Left ventricle myocardium inferior (tissue), 1 donor: ENCODE measurements around the gene WDR13. TPM values are rescaled to one million over a fixed set of nuclear protein-coding genes. Genes with fewer than 3 reads are reported as not detected.
A peak's percentile ranks its signal among the peaks of the same experiment; 100 is the strongest.

Experiments used
- DNase-seq: peaks from one replicate; pipeline ENCODE4 v3.0.0-alpha.2; 2020
- H3K27ac ChIP-seq: fragments of 200-600 bp; replicated peaks from 2 replicates; pipeline ENCODE4 v1.8.0; 2021
- H3K27me3 ChIP-seq: fragments of 200-600 bp; 2 replicates; pipeline ENCODE4 v1.8.0; 2021; ENCODE audit warnings: low read depth
- H3K36me3 ChIP-seq: fragments of 200-600 bp; 2 replicates; pipeline ENCODE4 v1.8.0; 2021
- H3K4me1 ChIP-seq: fragments of 200-600 bp; 2 replicates; pipeline ENCODE4 v1.8.0; 2021
- H3K4me3 ChIP-seq: fragments of 200-600 bp; 2 replicates; pipeline ENCODE4 v1.8.0; 2021; ENCODE audit warnings: mild to moderate bottlenecking, moderate library complexity
- H3K9me3 ChIP-seq: fragments of 200-600 bp; replicated peaks from 2 replicates; pipeline ENCODE4 v1.8.0; 2021
- intact Hi-C: fragments of 100-400 bp; cut with micrococcal nuclease; formaldehyde crosslinking; loops from one replicate; pipeline ENCODE4 v1.11.0; 2022
- total RNA-seq: library from RNA; stranded (reverse); fragmentation: NEBNext Ultra II Directional; extraction: Animal tissue kit (Norgen Biotek cat#: 25700); gene quantifications from one replicate; pipeline ENCODE4 v1.2.1, GENCODE V29; 2021
- TF ChIP-seq, protein P1 (sequence below): fragments of 200-600 bp; IDR thresholded peaks from 2 replicates; pipeline ENCODE4 v1.8.0; 2021; ENCODE audit warnings: antibody characterized with exemption, mild to moderate bottlenecking, borderline replicate concordance
- donor health status: DM: no; HTN: yes; CAD: no; lungs with severe emphysema.

The WDR13 gene
- total RNA-seq, 1 donor from 2014 or later: 137 TPM

DNA sequence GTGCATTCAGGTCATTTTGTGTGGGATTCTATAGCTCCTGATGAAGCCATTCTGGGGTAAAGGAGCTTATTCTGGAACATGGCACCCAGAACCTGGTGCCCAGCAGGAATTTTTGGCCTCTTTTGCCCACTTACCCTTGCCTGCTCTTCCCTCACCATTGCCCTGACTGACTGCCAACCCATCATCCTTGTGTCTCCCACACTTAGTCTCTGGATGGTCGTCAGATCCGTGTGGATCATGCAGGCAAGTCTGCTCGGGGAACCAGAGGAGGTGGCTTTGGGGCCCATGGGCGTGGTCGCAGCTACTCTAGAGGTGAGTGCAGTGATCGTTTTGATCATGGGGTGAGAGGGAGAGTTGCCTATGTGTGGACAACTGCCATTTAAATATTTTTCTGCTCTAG, 21.2 kb upstream of the WDR13 start:
- H3K27me3 ChIP-seq: no peaks in the 10 kb centered on the region
- peak overlapping the region; percentile 99 for H3K27ac ChIP-seq
- H3K9me3 ChIP-seq: no peaks in the 10 kb centered on the region
- TF ChIP-seq, protein P1, sequence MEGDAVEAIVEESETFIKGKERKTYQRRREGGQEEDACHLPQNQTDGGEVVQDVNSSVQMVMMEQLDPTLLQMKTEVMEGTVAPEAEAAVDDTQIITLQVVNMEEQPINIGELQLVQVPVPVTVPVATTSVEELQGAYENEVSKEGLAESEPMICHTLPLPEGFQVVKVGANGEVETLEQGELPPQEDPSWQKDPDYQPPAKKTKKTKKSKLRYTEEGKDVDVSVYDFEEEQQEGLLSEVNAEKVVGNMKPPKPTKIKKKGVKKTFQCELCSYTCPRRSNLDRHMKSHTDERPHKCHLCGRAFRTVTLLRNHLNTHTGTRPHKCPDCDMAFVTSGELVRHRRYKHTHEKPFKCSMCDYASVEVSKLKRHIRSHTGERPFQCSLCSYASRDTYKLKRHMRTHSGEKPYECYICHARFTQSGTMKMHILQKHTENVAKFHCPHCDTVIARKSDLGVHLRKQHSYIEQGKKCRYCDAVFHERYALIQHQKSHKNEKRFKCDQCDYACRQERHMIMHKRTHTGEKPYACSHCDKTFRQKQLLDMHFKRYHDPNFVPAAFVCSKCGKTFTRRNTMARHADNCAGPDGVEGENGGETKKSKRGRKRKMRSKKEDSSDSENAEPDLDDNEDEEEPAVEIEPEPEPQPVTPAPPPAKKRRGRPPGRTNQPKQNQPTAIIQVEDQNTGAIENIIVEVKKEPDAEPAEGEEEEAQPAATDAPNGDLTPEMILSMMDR: no peak
- peaks cover 42% of the 10 kb centered on the region for H3K36me3 ChIP-seq
- peaks cover 26% of the 10 kb centered on the region for H3K4me1 ChIP-seq
- no peak for DNase-seq
- intact Hi-C loops: no loop called here
- H3K4me3 ChIP-seq: peak overlapping the region; percentile 83

DNA sequence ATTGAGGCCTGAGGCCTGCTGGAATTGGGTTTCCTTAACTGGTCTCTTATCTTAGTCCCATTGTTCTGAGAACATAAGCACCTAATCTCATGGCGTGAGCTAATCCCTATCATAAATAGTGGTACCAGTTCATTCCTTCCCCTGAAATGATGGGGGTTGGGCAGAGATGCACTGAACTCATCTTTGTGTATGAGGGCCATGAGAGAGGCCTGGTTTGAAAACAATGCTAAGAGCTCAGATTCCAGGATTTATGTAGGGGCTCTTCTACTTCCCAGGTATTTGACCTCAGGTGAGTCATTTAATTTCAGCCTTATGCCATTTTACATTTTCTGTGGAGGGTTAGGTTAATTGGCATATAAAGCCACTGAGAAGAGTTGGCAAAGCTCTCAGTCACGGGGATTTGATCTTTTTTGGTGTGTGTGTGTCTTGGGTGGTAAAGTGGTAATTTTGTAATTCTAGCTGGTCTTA, 18.6 kb upstream of the WDR13 start:
- intact Hi-C loops: no loop called here
- Histone ChIP-seq H3K27ac (no peak overlapping the region), H3K4me3 (no peak overlapping the region), H3K36me3 (peaks cover 42% of the 10 kb centered on the region), H3K9me3 (no peaks in the 10 kb centered on the region), H3K4me1 (peaks cover 26% of the 10 kb centered on the region), H3K27me3 (no peaks in the 10 kb centered on the region)
- no peak for DNase-seq
- TF ChIP-seq, protein P1: no peak

DNA sequence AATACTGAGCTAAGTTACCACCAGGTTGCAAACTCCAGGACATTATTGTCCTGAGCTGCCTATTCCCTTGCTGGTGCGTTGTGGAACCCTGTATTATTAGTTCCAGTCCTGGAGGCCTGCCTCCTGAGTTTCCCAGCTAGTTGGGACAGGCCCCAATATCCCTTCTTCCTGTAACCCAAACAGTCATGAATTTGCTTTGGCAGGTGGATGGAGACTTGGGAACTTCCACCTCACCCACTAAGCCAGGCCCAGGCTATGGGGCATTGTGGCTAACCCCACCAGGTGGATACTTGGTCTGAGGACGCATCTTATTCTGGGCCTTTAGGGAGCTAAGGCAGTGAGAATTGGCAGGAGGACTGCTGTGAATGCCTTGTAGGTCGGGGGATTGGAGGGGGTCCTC, 18.0 kb upstream of the WDR13 start:
- H3K4me3 ChIP-seq: no peak overlapping the region
- intact Hi-C loops: no loop called here
- peaks cover 26% of the 10 kb centered on the region for H3K4me1 ChIP-seq
- H3K27me3 ChIP-seq: no peaks in the 10 kb centered on the region
- peaks cover 42% of the 10 kb centered on the region for H3K36me3 ChIP-seq
- H3K27ac ChIP-seq: no peak overlapping the region
- no peak for DNase-seq
- no peaks in the 10 kb centered on the region for H3K9me3 ChIP-seq
- TF ChIP-seq, protein P1: no peak

DNA sequence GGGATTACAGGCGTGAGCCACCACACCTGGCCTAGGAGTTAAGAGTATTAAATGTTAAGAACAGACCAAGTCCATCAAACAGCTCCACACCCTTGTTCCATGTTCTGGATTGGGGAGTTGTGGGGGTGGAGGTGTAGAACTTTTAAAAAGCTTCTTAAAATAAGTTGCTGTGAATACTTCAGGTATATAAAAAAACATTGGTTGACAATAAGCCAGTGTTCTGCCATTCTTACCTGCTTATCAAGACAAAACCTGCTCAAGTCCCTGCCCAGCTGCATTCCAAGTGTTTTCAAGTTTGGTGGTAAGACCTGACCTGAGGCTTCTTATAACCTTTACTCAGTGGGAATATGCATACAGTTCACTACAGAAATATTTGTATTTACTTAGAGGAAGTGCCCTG, 16.6 kb upstream of the WDR13 start:
- Histone ChIP-seq H3K27me3 (no peaks in the 10 kb centered on the region), H3K4me3 (no peak overlapping the region), H3K36me3 (peaks cover 37% of the 10 kb centered on the region), H3K27ac (no peak overlapping the region), H3K9me3 (no peaks in the 10 kb centered on the region), H3K4me1 (peaks cover 16% of the 10 kb centered on the region)
- intact Hi-C loops: no loop called here
- no peak for DNase-seq
- TF ChIP-seq, protein P1: no peak

DNA sequence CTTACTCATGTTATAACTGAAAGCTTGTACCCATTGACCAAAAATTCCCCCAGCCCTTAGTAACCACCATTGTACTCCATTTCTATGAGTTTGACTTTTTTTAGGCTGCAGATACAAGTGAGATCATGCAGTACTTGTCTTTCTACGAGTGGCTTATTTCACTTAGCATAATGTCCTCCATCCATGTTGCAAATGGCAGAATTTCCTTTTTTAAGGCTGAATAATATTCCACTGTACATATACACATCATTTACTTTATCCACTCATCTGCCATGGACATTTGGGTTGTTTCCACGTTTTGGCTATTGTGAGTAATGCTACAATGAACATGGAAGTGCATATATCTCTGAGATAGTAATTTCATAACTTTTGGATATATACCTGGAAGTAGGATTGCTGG, 12.6 kb upstream of the WDR13 start:
- Histone ChIP-seq H3K4me1 (peaks cover 2% of the 10 kb centered on the region), H3K4me3 (no peak overlapping the region), H3K36me3 (no peaks in the 10 kb centered on the region), H3K9me3 (no peaks in the 10 kb centered on the region), H3K27ac (no peak overlapping the region), H3K27me3 (no peaks in the 10 kb centered on the region)
- TF ChIP-seq, protein P1: no peak
- DNase-seq: no peak
- intact Hi-C loops: no loop called here
